CD4-positive, alpha-beta T cell (primary cell): ENCODE measurements around the gene AVPR2. TPM values are rescaled to one million over a fixed set of nuclear protein-coding genes. Genes with fewer than 3 reads are reported as not detected.

Experiments
- ATAC-seq: fragments of 200-7000 bp; cut with Tn5 transposase; one replicate; pipeline ENCODE4 v1.10.0; 2022; ENCODE audit warnings: mild to moderate bottlenecking; ENCODE audit not compliant: poor library complexity
- CTCF ChIA-PET: fragments of 350-600 bp; sonication (Branson Sonifier 250); formaldehyde crosslinking; loops from one replicate; lab custom pipeline; 2021; ENCODE audit warnings: antibody characterized with exemption, inconsistent platforms; lab: Charles Lee
- POLR2A ChIA-PET: fragments of 350-600 bp; sonication (Branson Sonifier 250); formaldehyde crosslinking; loops from one replicate; lab custom pipeline; 2021; ENCODE audit warnings: antibody characterized with exemption, inconsistent platforms; lab: Charles Lee
- DNase-seq, 14 experiments: peaks; one replicate each; pipeline ENCODE4 v3.0.0-alpha.2; 2013 to 2020; ENCODE audit warnings: mixed read lengths in 2 of 14
- H3K27ac ChIP-seq, 2 donors: one replicate each; pipeline versions ENCODE4 v1.5.1 to v1.7.0; 2013; ENCODE audit warnings: low read length in 2 of 2, low read depth in 1 of 2, mild to moderate bottlenecking in 1 of 2
- H3K27me3 ChIP-seq, 2 experiments: 1 replicate in 1 of 2; 2 replicates in 1 of 2; pipeline versions ENCODE4 v1.6.1 to v1.7.0; 2013; ENCODE audit warnings: low read length in 2 of 2, control low read depth in 1 of 2, mild to moderate bottlenecking in 1 of 2, moderate library complexity in 1 of 2; ENCODE audit not compliant: insufficient read depth in 2 of 2, control insufficient read depth in 1 of 2
- H3K36me3 ChIP-seq: one replicate; pipeline ENCODE4 v1.6.1; 2013; ENCODE audit warnings: low read length, control low read depth; ENCODE audit not compliant: insufficient read depth
- H3K4me1 ChIP-seq: one replicate; pipeline ENCODE4 v1.6.1; 2013; ENCODE audit warnings: low read length, control low read depth; ENCODE audit not compliant: insufficient read depth
- H3K4me3 ChIP-seq: one replicate; pipeline ENCODE4 v1.5.1; 2013; ENCODE audit warnings: mild to moderate bottlenecking, low read length, moderate library complexity
- H3K9me3 ChIP-seq, 2 experiments: 1 replicate in 1 of 2; 2 replicates in 1 of 2; pipeline versions ENCODE4 v1.6.1 to v1.7.0; 2013; ENCODE audit warnings: low read length in 2 of 2, mild to moderate bottlenecking in 2 of 2, control low read depth in 1 of 2, moderate library complexity in 1 of 2; ENCODE audit not compliant: control insufficient read depth in 1 of 2, insufficient read depth in 1 of 2
- H3K27ac Mint-ChIP-seq: one replicate; pipeline ENCODE4 v1.8.0; 2020; ENCODE audit warnings: mixed read lengths
- H3K27me3 Mint-ChIP-seq: one replicate; pipeline ENCODE4 v1.8.0; 2021; ENCODE audit warnings: mixed read lengths
- H3K36me3 Mint-ChIP-seq: one replicate; pipeline ENCODE4 v1.8.0; 2021; ENCODE audit warnings: low read depth, mixed read lengths
- H3K4me1 Mint-ChIP-seq: one replicate; pipeline ENCODE4 v1.8.0; 2021; ENCODE audit warnings: low read depth, mixed read lengths
- H3K4me3 Mint-ChIP-seq: one replicate; pipeline ENCODE4 v1.8.0; 2020; ENCODE audit warnings: mild to moderate bottlenecking, mixed read lengths
- H3K9me3 Mint-ChIP-seq: one replicate; pipeline ENCODE4 v1.8.0; 2020; ENCODE audit warnings: mixed read lengths
- CTCF ChIP-seq: fragments of 200-600 bp; IDR thresholded peaks from one replicate; pipeline ENCODE4 v1.8.0; 2022; ENCODE audit warnings: antibody characterized with exemption, mild to moderate bottlenecking
- intact Hi-C, 2 experiments: fragments of 100-400 bp; cut with DNase I in 1 of 2; cut with micrococcal nuclease in 1 of 2; formaldehyde crosslinking; loops; one replicate each; pipeline versions ENCODE4 v1.15.1 to v1.9.0; 2023 to 2025; cut with DNase I, micrococcal nuclease
- total RNA-seq, 174 experiments: library from RNA in 2 of 174; stranded (reverse) in 2 of 174; gene quantifications; one replicate each; pipeline ENCODE4 v1.2.3 and lab custom pipeline; 2021 to 2026

The AVPR2 gene
- total RNA-seq, 2 experiments from 2014 or later = not detected

DNA sequence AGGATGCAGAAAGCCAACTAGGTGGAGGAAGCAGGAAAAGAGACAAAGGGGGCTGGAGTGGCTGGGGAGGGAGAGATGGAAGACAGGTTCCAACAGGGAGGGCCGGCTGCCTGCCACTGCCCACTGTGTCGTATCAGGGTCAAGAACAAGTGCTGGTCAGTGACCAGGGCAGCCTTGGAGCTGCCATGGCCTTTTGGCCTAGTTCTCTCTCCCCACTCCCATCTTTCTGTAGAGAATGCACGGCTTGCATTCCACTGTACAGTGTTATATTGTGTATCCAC lies 30.4 kb upstream of the AVPR2 start:
- Histone ChIP-seq H3K4me1 (peaks cover 14% of the 10 kb centered on the region), H3K4me3 (no peak overlapping the region), H3K27me3 (peaks cover 4 to 6% of the 10 kb centered on the region in 2 experiments), H3K27ac (no peak overlapping the region), H3K36me3 (no peaks in the 10 kb centered on the region), H3K9me3 (no peaks in the 10 kb centered on the region)
- Mint-ChIP-seq H3K27me3 (peaks cover 16% of the 10 kb centered on the region), H3K4me3 (no peak overlapping the region), H3K4me1 (peaks cover 12% of the 10 kb centered on the region), H3K27ac (no peak overlapping the region), H3K9me3 (no peaks in the 10 kb centered on the region), H3K36me3 (no peaks in the 10 kb centered on the region)
- ATAC-seq (no peak), DNase-seq (peak in 1 of 14 experiments; percentile 1)
- POLR2A ChIA-PET = no interaction called here
- intact Hi-C loops = no loop called here
- TF ChIP-seq CTCF = no peak
- CTCF ChIA-PET = no interaction called here

- Histone ChIP-seq H3K4me1 (peaks cover 15% of the 10 kb centered on the region), H3K9me3 (no peaks in the 10 kb centered on the region), H3K36me3 (no peaks in the 10 kb centered on the region), H3K4me3 (no peak overlapping the region), H3K27me3 (peaks cover 4 to 6% of the 10 kb centered on the region in 2 experiments), H3K27ac (no peak overlapping the region)
- ChIA-PET CTCF (no interaction called here), POLR2A (no interaction called here)
- DNase-seq (peak in 1 of 14 experiments; percentile 2), ATAC-seq (no peak)
- intact Hi-C loops = no loop called here
- no peak overlapping the region for H3K27ac Mint-ChIP-seq
- no peak for TF ChIP-seq CTCF
- no peaks in the 10 kb centered on the region for H3K36me3 Mint-ChIP-seq
- peaks cover 19% of the 10 kb centered on the region for H3K27me3 Mint-ChIP-seq
- H3K4me1 Mint-ChIP-seq = peaks cover 15% of the 10 kb centered on the region
- H3K9me3 Mint-ChIP-seq = no peaks in the 10 kb centered on the region
- no peak overlapping the region for H3K4me3 Mint-ChIP-seq
Measured at GRCh38 chrX:153874366-153875125, 29.9 kb upstream of the AVPR2 start.

- H3K4me3 Mint-ChIP-seq = no peak overlapping the region
- POLR2A ChIA-PET = no interaction called here
- peaks cover 15% of the 10 kb centered on the region for H3K4me1 ChIP-seq
Measured at GRCh38 chrX:153875391-153876111, 28.9 kb upstream of the AVPR2 start.

More at GRCh38 chrX:153875391-153876111, 28.9 kb upstream of the AVPR2 start:
- CTCF ChIA-PET = no interaction called here
- ATAC-seq = peak; percentile 77
- intact Hi-C loops = no loop called here
- H3K27ac Mint-ChIP-seq = no peak overlapping the region
- H3K9me3 ChIP-seq = no peaks in the 10 kb centered on the region
- no peak overlapping the region for H3K4me3 ChIP-seq
- no peaks in the 10 kb centered on the region for H3K9me3 Mint-ChIP-seq
- H3K27me3 ChIP-seq = peaks cover 6 to 8% of the 10 kb centered on the region in 2 experiments
- H3K27me3 Mint-ChIP-seq = peaks cover 19% of the 10 kb centered on the region
- no peak for TF ChIP-seq CTCF
- H3K27ac ChIP-seq = no peak overlapping the region
- DNase-seq = peak; percentile 44 to 83 (median 64)
- H3K36me3 Mint-ChIP-seq = no peaks in the 10 kb centered on the region
- peaks cover 15% of the 10 kb centered on the region for H3K4me1 Mint-ChIP-seq
- no peaks in the 10 kb centered on the region for H3K36me3 ChIP-seq
